HG03025 (cell line): ENCODE measurements around the gene POC1B.

Source experiments
- ATAC-seq: cut with Tn5 transposase; IDR thresholded peaks from one replicate; pipeline ENCODE4 v1.9.1; 2021; ENCODE audit warnings: mild to moderate bottlenecking, moderate library complexity; ENCODE audit not compliant: unreplicated experiment, low FRiP score

The POC1B gene

DNA sequence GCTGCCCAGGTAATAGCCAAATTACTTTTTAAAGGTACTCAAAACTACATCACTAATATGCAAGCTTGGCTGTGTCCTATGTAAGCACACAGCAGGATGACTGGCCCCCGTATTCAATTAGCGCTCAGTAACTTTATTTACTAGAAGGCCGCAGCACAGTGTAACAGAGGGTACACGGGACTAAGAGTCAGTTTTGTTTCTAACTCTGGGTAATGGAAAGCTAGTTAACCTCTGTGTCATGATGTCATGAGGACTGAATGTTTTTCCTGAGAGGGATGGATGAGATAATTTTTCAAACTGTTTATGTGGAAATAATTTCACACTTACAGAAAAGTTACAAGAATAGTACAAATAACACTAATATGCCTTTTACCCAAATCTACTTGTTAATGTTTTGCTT is 28.4 kb downstream of the POC1B start:
- no peak for ATAC-seq

GRCh38 chr12:89497005-89497404 is 28.8 kb downstream of the POC1B start:
- ATAC-seq = no peak

DNA sequence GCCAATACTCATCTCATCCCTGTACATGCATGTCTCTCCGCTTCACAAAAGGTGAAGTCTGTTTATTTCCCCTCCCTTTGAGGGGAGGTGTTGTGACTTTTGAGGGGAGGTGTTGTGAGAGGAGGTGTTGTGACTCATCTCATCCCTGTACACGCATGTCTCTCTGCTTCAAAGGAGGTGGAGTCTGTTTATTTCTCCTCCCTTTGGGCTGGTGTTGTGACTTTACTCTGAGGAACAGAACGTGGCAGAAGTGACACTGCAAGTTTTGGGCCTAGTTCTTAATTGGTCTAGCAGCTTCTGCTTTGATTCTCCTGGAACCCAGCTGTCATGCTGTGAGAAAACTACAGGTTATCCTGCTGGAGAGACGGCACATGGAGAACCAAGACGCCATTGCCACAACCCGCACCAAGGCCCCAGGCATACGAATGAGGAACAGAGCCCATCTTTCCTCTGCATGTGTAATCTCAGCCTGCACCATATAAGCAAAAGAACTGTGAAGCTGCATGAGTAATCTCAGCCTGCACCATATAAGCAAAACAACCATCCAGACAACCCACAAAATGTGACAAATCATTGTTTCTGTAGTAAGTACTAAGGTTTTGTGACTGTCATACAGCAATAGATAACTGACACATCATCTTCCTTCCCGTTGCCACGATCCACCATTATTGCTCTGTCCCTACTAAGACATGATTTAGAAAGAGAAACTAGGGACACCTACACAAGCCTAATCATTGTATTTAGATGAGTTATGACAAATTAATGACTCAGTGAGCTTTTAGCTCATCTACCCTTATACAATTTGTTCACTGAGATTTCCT is 31.2 kb downstream of the POC1B start:
- ATAC-seq = peak; percentile 51

GRCh38 chr12:89493670-89494302 is 32.1 kb downstream of the POC1B start:
- ATAC-seq = peak; percentile 44

DNA sequence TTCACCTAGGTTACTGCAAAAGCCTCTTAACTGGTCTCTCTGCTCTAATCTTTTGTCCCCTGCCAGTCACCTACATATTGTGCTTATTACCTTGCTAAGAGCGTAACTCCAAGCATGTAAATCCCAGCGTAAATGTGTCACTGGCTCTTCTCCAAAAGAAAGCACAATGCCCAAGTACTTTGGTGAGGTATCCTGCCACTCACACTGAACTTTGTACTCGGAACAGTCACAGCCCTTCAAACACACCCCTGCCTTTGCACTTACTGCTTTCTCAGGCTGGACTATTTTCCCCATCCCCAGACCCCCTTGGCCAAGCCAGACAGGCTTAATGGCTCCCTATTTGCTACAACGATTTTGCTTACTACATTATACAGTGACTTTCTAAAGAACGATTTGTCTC is 33.0 kb downstream of the POC1B start:
- ATAC-seq = no peak

DNA sequence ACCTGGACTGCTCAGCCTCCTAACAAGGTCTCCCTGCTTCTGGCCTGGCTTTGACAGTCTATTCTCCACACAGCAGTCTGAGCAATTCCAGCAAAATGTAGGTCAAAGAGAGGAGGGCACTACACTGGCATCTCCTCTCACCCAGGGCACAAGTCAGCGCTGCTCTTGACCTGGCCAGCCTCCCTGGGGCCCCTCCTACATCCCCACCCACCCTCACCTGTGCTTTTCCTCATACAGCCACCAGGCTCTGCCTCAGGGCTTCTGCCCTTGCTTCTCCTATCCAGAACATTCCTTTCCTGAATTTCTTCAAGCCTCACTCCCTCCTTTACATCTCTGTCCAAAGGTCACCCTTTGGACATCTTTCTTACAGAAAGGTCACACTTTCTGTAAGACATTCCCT is 34.9 kb downstream of the POC1B start:
- ATAC-seq = no peak

- no peak for ATAC-seq
Observed at GRCh38 chr12:89486264-89486663, 39.6 kb downstream of the POC1B start.

DNA sequence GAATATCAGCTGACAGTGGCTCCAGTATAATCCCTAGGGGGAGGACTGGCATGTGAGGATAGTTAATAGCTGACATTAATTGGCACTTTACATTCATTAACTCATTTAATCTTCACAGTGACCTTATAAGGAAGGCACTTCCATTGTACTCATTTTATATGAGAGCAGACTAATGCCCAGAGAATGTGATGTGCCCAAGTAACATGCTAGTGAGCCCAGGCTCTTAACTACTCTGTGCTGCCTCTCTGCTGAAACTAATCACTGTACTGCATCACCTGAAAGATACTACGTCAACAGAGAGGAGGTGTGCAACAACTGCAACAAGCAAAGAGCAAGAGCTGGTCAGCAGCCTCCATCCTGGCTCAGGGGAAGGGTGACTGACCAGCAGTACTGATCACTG is 41.4 kb downstream of the POC1B start:
- no peak for ATAC-seq

DNA sequence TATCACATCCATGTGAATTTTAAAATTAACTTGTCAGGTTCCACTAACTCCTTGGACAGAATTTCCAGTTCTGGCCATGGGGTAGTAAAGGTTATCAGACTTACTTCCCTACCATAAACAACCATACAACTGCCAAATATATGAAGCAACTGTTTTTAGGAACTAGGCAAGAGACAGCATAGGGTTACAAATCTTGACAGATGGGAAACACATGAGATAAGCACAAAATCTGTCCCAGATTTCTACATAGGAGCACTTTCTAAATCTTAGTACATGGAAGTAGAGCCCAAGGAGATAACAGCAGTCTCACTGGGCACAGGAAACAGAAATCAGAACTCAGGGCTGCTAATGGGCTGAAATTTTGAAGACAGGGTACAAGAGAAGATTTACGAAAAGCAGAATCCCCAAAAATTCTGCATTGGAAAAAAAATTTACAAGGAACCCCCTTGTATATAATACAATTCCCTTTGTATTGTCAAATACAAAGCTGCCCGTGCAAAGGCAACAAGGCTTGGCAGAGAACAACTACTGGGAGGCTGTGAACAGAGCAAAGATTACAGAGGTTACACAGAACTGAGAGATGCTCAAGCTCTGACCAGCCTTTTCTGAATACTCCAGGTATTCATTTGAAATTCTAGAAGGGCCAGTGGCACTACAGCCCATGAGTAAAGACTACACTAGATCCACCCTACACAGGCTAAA is 44.5 kb downstream of the POC1B start:
- no peak for ATAC-seq

- ATAC-seq = no peak
Observed at GRCh38 chr12:89479982-89480381, 45.9 kb downstream of the POC1B start.

DNA sequence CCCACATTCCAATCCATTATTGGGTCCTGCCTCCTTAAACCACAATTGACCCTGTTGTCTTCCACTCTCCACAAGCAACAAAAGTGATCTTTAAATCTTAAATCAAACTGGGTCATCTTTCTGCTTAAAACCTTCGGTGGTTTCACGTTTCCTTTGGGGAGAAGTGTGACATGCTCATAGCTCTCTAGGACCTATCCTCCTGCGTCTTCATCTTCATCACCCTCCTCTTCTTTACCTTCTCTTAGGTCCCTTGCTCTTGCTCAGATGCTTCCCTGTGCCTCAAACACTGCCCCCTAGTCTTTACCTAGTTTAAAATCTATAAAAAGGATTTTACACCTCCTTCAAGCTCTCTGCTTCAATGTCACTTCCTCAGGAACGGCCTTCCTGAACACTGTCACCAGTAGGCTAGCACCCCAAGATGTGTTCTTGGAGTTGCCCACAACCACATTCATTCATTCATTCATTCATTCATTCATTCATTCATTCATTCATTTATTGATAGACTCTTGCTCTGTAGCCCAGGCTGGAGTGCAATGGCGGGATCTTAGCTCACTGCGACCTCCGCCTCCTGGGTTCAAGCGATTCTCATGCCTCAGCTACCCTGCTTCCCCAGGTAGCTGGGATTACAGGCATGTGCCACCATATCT is 48.1 kb downstream of the POC1B start:
- no peak for ATAC-seq

GRCh38 chr12:89476904-89477595 is 48.8 kb downstream of the POC1B start:
- ATAC-seq = no peak

GRCh38 chr12:89476232-89476631 is 49.6 kb downstream of the POC1B start:
- no peak for ATAC-seq

DNA sequence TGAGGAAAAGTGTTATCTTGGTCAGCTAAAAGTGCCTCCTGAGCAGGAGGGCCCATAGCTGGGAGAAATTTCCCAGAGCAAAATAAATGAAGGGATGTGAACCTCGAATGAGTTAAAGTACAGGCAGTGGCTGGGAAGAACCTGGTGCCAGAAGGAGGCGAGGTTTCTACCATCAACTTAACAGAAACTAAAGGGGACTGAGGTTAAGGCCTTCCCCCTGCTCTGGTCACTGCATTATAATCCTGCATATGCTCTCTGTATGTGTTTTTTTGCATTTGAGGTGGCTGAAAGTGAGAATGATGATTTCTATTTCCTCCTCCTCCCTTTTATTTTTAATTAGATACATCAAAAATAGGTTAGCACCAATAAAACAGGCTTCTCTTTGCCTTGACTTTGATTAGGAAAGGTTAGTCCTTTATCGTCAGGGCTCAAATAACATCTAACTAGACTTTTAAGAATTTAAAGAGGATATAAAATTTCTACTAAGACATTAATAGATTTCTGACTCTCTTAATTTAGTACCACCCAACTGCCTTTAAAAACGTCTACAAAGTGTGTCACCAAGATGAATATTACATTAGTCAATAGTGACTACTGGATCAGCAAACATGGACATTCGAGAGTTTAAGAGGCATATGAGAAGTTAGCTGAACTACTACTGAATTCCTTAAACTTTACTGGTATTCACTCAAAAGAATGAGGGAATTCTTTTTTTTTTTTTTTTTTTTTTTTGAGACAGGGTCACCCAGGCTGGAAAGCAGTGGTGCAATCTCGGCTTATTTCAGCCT is 50.5 kb downstream of the POC1B start:
- peak; percentile 54 for ATAC-seq

DNA sequence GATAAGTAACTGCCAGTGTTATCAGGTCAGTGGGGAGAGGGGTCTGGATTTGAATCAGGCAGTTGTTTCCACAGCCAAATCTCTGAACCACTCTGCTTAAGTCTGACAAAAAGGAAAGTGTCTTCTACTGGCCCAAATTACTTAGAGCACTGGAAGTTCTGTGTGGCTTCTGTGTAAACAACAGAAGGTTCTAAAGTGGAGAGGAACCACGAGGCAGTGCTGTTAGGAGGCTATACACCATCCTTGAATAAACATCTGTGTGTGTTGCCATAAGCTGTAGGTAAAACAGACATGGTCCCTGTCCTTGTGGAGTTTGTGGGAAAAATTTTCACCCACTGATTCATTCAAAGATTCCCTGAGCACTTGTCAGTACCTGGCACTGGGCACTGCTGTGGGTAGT is 51.2 kb downstream of the POC1B start:
- peak; percentile 10 for ATAC-seq

DNA sequence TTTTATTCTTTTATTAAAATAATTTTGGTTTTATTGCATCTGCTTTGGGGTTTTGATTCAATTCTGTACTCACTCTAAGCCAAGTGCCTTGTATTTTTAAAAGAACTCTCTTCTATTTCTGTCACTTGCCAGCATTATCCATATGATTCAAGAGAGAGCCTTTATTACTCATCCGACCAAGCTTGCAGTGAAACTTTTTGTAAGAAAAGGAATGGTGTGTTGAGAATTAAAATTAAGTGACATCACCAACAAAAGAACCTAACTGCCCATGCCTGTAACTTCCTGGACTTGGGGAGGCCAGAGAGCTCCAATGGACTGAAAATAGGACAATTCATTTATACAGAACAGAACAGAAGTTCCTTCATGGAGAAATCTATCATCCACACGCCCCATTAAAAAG is 53.3 kb downstream of the POC1B start:
- no peak for ATAC-seq

- ATAC-seq = peak; percentile 34
Observed at GRCh38 chr12:89470741-89471509, 54.9 kb downstream of the POC1B start.

DNA sequence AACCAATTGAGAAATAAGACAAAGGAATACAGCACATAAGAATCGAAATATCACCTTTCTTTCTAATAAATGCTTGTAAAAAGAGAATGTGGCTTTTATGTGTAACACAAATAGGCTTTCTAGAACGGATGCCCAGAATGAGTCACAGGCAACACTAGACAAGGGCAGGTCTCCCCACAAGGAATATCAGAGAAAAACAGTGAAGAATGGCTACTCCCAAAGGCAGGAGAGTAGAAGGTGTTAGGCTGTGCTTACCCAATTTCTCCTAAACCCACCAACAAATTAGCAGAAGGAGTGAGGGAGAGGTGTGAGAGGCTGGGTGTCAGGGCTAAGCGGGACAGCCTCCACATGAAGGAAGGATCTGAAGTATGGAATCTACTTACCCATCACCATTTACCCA is 56.5 kb downstream of the POC1B start:
- ATAC-seq = peak; percentile 59
